ENCODE results near the gene CA5A. TPM values are rescaled to one million over a fixed set of nuclear protein-coding genes. Genes with fewer than 3 reads are reported as not detected.

Gene CA5A
- total RNA-seq, 4 donors from 2014 or later, result not detected

DNA sequence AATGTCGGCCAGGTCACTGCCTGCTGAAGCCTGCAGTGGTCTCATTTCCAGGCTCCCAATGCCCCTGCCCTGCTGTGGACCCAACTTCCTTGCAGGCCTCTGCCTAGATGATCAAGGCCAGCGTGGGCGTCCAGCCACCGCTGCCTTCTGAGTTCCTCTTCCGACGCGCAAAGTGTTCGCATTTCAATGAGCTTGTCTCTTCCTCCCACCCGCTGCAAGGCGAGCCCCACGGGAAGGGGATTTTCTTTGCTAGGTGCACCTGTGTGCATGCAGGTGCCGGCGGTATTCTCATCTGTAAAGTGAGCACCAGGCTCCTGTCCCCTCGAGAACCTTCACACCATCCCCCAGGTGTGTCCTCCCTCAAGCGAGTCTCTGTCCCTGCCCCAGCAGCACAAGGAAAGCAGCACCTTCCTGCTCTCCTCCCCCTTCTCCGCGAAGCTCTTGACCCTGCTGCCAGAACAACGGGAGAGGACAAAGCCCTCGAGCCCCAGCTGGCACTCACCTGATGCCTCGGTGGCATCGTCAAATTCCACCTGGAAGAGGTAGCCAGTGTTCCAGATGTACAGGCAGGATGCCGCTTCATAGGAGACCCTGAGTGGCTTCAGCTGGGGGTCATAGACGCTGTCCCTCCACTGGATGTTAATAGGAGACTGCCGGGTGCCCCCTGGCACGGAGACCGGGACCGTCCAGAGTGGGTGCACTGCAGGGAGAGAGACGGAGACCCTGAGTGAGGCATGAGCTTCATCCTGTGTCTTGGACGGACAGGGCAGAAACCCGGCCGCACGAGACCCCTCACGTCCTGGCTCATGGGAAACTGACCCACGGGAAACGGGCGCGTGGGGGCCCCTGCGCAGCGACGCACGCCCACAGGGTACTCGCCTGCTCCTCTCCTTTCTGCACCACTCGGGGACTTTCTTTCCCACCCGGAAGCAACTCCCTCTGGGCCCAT lies 9.8 kb downstream of the CA5A start:
- H3K4me3 ChIP-seq, result no peak overlapping the region
- in situ Hi-C loops (cut with MboI; ENCODE audit: low sequenced_read_pairs in 4 of 4), result no loop called here
- H3K4me1 ChIP-seq, result no peaks in the 10 kb centered on the region
- no peak for ATAC-seq
- no peaks in the 10 kb centered on the region for H3K9me3 ChIP-seq
- no peak overlapping the region for H3K27ac ChIP-seq
- no peak for TF ChIP-seq POLR2A (IDR thresholded peaks at IDR 0.05)
- TF ChIP-seq, protein P1, sequence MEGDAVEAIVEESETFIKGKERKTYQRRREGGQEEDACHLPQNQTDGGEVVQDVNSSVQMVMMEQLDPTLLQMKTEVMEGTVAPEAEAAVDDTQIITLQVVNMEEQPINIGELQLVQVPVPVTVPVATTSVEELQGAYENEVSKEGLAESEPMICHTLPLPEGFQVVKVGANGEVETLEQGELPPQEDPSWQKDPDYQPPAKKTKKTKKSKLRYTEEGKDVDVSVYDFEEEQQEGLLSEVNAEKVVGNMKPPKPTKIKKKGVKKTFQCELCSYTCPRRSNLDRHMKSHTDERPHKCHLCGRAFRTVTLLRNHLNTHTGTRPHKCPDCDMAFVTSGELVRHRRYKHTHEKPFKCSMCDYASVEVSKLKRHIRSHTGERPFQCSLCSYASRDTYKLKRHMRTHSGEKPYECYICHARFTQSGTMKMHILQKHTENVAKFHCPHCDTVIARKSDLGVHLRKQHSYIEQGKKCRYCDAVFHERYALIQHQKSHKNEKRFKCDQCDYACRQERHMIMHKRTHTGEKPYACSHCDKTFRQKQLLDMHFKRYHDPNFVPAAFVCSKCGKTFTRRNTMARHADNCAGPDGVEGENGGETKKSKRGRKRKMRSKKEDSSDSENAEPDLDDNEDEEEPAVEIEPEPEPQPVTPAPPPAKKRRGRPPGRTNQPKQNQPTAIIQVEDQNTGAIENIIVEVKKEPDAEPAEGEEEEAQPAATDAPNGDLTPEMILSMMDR (IDR thresholded peaks at IDR 0.05 in 4 of 5, conservative IDR thresholded peaks at IDR 0.05 in 1 of 5), result no peak
- DNase-seq, result no peak
- H3K36me3 ChIP-seq, result no peaks in the 10 kb centered on the region
- H3K27me3 ChIP-seq, result peaks cover 0 to 3% (median 0%) of the 10 kb centered on the region in 3 donors
- intact Hi-C loops (cut with DNase I; ENCODE audit: low total_unique reads), result no loop called here

DNA sequence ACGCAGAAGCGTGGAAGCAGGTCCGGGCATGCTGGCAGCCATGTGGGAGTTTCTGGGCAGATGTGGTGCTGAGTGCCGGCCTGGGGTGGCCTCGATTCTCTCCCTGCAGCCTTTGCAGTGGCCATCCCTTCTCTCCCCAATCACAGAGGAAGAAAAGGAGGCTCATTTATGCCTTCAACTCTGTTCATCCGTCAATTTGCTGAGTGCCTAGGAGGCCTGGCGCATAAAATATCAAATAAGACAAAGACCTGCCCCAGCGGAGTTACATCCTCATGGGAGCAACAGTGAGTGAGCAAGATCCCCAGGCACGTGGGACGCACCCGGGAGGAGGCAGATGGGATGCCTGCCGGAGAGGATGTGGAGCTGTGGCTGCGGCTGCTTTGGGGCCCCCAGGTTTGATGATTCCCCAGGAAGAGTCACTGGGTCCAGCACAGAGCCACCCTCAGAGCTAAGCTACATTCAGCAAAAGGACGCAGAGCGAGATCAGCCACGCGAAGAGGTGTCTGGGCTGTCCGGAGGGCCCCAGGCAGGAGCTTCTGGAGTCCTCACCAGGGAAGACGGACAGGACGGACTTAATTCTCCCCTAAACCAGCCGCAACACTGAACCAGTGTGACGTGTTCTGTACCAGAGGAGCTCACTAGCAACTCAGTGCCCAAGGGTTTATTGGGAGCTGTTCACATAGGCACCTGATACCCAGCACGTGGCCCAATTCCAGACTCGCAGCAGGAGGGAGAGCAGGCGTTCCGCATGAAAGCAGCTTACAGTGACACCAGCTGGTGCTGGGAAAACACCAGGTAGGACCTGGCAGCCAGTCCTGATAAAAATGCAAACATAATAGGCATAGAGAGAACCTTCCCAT lies 11.3 kb downstream of the CA5A start:
- H3K27me3 ChIP-seq, result no peaks in the 10 kb centered on the region
- peak; percentile 86 to 89 for ATAC-seq
- in situ Hi-C loops (cut with MboI; ENCODE audit: low sequenced_read_pairs in 4 of 4), result no loop called here
- H3K9me3 ChIP-seq, result no peaks in the 10 kb centered on the region
- DNase-seq, result peak; percentile 38 to 71
- H3K4me1 ChIP-seq, result no peaks in the 10 kb centered on the region
- H3K27ac ChIP-seq, result peak overlapping the region in 1 of 4 donors; percentile 39
- no peak overlapping the region for H3K4me3 ChIP-seq
- intact Hi-C loops (cut with DNase I; ENCODE audit: low total_unique reads), result no loop called here
- TF ChIP-seq, protein P1 (IDR thresholded peaks at IDR 0.05 in 4 of 5, conservative IDR thresholded peaks at IDR 0.05 in 1 of 5), result no peak
- peak in 1 of 2 donors; percentile 20 for TF ChIP-seq POLR2A (IDR thresholded peaks at IDR 0.05)
- no peaks in the 10 kb centered on the region for H3K36me3 ChIP-seq

DNA sequence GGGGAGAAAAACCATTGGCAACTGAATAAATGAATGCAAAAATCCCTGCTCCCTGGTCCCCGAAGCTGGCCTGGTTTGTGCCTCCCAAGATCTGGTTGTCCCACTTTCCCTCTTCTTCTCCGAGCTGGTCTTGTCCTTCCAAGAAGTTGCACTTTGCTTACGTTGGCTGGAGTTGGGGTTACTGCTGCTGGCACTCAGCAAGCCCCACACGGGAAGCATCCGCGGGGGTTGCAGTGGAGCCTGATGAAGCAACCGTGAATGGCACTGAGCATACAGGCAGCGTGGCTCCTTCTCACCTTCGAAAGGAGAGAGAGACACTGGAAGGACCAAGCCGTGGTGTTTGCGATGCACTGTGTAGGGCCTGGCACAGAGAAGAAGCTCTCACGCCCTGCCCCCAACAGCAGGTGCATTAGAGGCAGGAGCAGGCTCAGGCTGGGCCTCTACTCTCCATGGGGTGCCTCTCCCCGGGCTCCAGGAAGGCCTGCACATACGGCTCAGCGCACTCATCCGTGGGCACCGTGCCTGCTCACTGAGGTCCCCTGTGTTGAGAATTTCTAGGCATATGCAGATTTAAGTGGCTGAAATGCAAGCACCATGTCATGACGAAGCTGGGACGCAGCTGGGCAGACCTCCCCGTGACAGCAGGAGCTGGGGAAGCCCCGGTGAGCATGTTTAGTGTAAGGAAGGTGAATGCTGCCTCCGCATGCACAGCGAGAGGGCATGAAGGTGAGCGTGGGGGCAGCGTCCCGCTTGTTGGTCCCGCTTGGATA lies 12.1 kb downstream of the CA5A start:
- no peaks in the 10 kb centered on the region for H3K36me3 ChIP-seq
- H3K27ac ChIP-seq, result no peak overlapping the region
- in situ Hi-C loops (cut with MboI; ENCODE audit: low sequenced_read_pairs in 4 of 4), result no loop called here
- intact Hi-C loops (cut with DNase I; ENCODE audit: low total_unique reads), result no loop called here
- ATAC-seq (no peak), DNase-seq (no peak)
- no peak for TF ChIP-seq POLR2A (IDR thresholded peaks at IDR 0.05)
- H3K9me3 ChIP-seq, result no peaks in the 10 kb centered on the region
- no peaks in the 10 kb centered on the region for H3K27me3 ChIP-seq
- no peak overlapping the region for H3K4me3 ChIP-seq
- H3K4me1 ChIP-seq, result no peaks in the 10 kb centered on the region

DNA sequence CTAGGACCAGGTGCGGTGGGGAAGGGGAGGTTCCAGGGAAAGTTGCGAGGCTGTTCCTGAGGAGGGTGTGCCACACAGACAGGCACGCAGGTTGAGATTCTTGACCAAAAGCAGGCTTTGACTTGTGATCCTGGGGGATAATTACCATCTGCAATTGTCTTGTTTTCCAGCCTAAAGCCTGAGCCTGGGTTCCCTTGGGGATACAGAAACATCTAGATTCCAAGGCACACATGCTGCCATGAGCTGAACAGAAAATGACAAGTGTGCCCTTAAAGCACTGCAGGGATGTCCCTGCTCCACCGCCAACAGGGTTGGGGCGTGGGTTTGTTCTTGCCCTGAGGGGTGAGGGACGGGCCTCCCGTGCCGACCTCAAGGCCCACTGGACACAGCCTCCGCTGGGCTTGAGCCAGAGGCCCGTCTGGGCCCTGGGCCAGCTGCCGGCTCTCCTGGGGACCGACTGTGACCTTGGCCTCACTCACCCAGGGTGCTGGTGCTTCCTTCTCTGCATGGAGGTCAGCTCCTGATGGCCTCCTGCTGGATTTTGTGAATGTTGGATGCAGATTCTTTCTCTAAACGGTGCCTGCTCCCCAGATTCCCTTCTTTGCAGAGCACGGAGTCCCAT lies 14.0 kb downstream of the CA5A start:
- in situ Hi-C loops (cut with MboI; ENCODE audit: low sequenced_read_pairs in 4 of 4), result no loop called here
- H3K27me3 ChIP-seq, result no peaks in the 10 kb centered on the region
- DNase-seq (peak in 1 of 2 donors; percentile 20), ATAC-seq (no peak)
- H3K9me3 ChIP-seq, result no peaks in the 10 kb centered on the region
- H3K4me1 ChIP-seq, result peaks cover 13 to 15% of the 10 kb centered on the region in 2 donors
- TF ChIP-seq, protein P1 (IDR thresholded peaks at IDR 0.05 in 4 of 5, conservative IDR thresholded peaks at IDR 0.05 in 1 of 5), result no peak
- no peak for TF ChIP-seq POLR2A (IDR thresholded peaks at IDR 0.05)
- intact Hi-C loops (cut with DNase I; ENCODE audit: low total_unique reads), result no loop called here
- no peak overlapping the region for H3K4me3 ChIP-seq
- H3K27ac ChIP-seq, result no peak overlapping the region
- no peaks in the 10 kb centered on the region for H3K36me3 ChIP-seq

Measured in gastrocnemius medialis (tissue), 4 donors.